Thyroid gland (tissue), 4 donors: ENCODE measurements around the gene C1QL4.

Experiments used
- POLR2A ChIP-seq, 2 donors: fragments of 450-650 bp; IDR thresholded peaks; one replicate each; pipeline ENCODE4 v1.6.1; 2017; ENCODE audit warnings: antibody characterized with exemption in 2 of 2, mild to moderate bottlenecking in 2 of 2, moderate library complexity in 1 of 2
- TF ChIP-seq, protein P1 (sequence below), 6 experiments: fragments of 200-600 bp in 3 of 6; fragments of 450-650 bp in 3 of 6; sonication (generic) in 3 of 6; IDR thresholded peaks; one replicate each; pipeline ENCODE4 v1.5.1; 2016 to 2019; ENCODE audit warnings: antibody characterized with exemption in 6 of 6, mild to moderate bottlenecking in 2 of 6, inconsistent platforms in 1 of 6, moderate library complexity in 1 of 6

DNA sequence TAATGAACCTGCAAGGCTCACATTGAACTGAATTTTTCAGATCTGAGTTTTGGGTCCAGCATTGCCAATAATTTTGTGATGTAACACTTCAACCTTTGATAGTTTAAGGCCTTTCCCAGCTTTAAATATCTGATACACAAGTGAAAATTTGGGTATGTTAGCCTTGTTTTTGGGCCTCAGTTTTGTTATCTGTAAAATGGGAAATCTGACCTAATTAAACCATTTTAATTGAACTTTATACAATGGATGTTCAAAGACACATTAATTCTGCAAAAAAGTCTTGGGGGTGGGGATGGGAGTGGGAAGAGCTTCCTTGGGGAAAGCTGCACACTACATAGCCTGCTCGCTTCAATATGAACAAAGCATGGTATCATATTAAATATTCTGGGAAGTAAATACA is 25.1 kb upstream of the C1QL4 start:
- no peak for TF ChIP-seq POLR2A (IDR thresholded peaks at IDR 0.05)
- TF ChIP-seq, protein P1, sequence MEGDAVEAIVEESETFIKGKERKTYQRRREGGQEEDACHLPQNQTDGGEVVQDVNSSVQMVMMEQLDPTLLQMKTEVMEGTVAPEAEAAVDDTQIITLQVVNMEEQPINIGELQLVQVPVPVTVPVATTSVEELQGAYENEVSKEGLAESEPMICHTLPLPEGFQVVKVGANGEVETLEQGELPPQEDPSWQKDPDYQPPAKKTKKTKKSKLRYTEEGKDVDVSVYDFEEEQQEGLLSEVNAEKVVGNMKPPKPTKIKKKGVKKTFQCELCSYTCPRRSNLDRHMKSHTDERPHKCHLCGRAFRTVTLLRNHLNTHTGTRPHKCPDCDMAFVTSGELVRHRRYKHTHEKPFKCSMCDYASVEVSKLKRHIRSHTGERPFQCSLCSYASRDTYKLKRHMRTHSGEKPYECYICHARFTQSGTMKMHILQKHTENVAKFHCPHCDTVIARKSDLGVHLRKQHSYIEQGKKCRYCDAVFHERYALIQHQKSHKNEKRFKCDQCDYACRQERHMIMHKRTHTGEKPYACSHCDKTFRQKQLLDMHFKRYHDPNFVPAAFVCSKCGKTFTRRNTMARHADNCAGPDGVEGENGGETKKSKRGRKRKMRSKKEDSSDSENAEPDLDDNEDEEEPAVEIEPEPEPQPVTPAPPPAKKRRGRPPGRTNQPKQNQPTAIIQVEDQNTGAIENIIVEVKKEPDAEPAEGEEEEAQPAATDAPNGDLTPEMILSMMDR (IDR thresholded peaks at IDR 0.05): no peak
